ENCODE data around the gene PNLIPRP2. TPM values are rescaled to one million over a fixed set of nuclear protein-coding genes. Genes with fewer than 3 reads are reported as not detected.

PNLIPRP2 gene
- total RNA-seq, 2 donors from 2014 or later = 455 to 2,069 TPM

- peak in 2 of 3 donors; percentile 58 to 72 for TF ChIP-seq POLR2A (IDR thresholded peaks at IDR 0.05)
- TF ChIP-seq CTCF (IDR thresholded peaks at IDR 0.05) = no peak
- Histone ChIP-seq H3K27me3 (no peaks in the 10 kb centered on the region), H3K9me3 (no peaks in the 10 kb centered on the region), H3K4me3 (no peak overlapping the region), H3K27ac (peak overlapping the region; percentile 8 to 97 (median 58)), H3K4me1 (peaks cover 41% of the 10 kb centered on the region), H3K36me3 (replicated peaks in 1 of 2; ENCODE audit: insufficient read depth in 1 of 2, low read depth in 2 of 2) (peaks cover 0 to 8% of the 10 kb centered on the region in 2 donors)
- intact Hi-C loops (cut with DNase I) = no loop called here
- ATAC-seq (peak; percentile 6), DNase-seq (peak in 2 of 4 donors; percentile 57 to 70)
- 38 to 47% methylated on average over 10 of the region's 10 CpGs for WGBS, 2 donors
Observed at GRCh38 chr10:116602648-116603400, 17.9 kb upstream of the PNLIPRP2 start.

GRCh38 chr10:116606061-116606483 lies 14.7 kb upstream of the PNLIPRP2 start:
- H3K9me3 ChIP-seq = no peaks in the 10 kb centered on the region
- peak overlapping the region; percentile 40 to 97 (median 73) for H3K27ac ChIP-seq
- no peak for TF ChIP-seq CTCF (IDR thresholded peaks at IDR 0.05)
- TF ChIP-seq POLR2A (IDR thresholded peaks at IDR 0.05) = peak in 2 of 3 donors; percentile 64 to 70
- H3K27me3 ChIP-seq = no peaks in the 10 kb centered on the region
- H3K4me1 ChIP-seq = peaks cover 35% of the 10 kb centered on the region
- intact Hi-C loops (cut with DNase I) = no loop called here
- WGBS, 2 donors = 28 to 35% methylated on average over 7 to 8 of the region's 8 CpGs
- no peak overlapping the region for H3K4me3 ChIP-seq
- ATAC-seq (no peak), DNase-seq (peak; percentile 55 to 69 (median 58))
- peaks cover 0 to 7% of the 10 kb centered on the region in 2 donors for H3K36me3 ChIP-seq (replicated peaks in 1 of 2; ENCODE audit: insufficient read depth in 1 of 2, low read depth in 2 of 2)

GRCh38 chr10:116607336-116607735 lies 13.4 kb upstream of the PNLIPRP2 start:
- intact Hi-C loops (cut with DNase I) = no loop called here
- Histone ChIP-seq H3K27me3 (no peaks in the 10 kb centered on the region), H3K4me3 (no peak overlapping the region), H3K4me1 (peaks cover 36% of the 10 kb centered on the region), H3K9me3 (no peaks in the 10 kb centered on the region), H3K36me3 (replicated peaks in 1 of 2; ENCODE audit: insufficient read depth in 1 of 2, low read depth in 2 of 2) (peaks cover 0 to 7% of the 10 kb centered on the region in 2 donors), H3K27ac (peak overlapping the region; percentile 74 to 97 (median 88))
- WGBS, 2 donors = 40 to 42% methylated on average over 6 of the region's 6 CpGs
- peak in 2 of 4 donors; percentile 44 to 55 for DNase-seq
- ATAC-seq = no peak
- TF ChIP-seq POLR2A (IDR thresholded peaks at IDR 0.05) (peak in 2 of 3 donors; percentile 74 to 82), CTCF (IDR thresholded peaks at IDR 0.05) (no peak)

GRCh38 chr10:116608686-116609594 lies 11.8 kb upstream of the PNLIPRP2 start:
- DNase-seq (peak; percentile 64 to 76 (median 69)), ATAC-seq (peak; percentile 3)
- 17 to 21% methylated on average over 30 to 41 of the region's 41 CpGs for WGBS, 2 donors
- no peaks in the 10 kb centered on the region for H3K27me3 ChIP-seq
- peaks cover 0 to 4% of the 10 kb centered on the region in 2 donors for H3K36me3 ChIP-seq (replicated peaks in 1 of 2; ENCODE audit: insufficient read depth in 1 of 2, low read depth in 2 of 2)
- peak; percentile 28 to 63 (median 34) for TF ChIP-seq POLR2A (IDR thresholded peaks at IDR 0.05)
- TF ChIP-seq CTCF (IDR thresholded peaks at IDR 0.05) = peak in 2 of 7 experiments; percentile 9 to 17
- H3K4me1 ChIP-seq = peaks cover 48% of the 10 kb centered on the region
- H3K27ac ChIP-seq = peak overlapping the region; percentile 74 to 97 (median 88)
- H3K9me3 ChIP-seq = no peaks in the 10 kb centered on the region
- intact Hi-C loops (cut with DNase I) = no loop called here
- peak overlapping the region in 1 of 2 donors; percentile 16 for H3K4me3 ChIP-seq

Measured in body of pancreas (tissue), 4 donors.